HFFc6 (cell line): ENCODE data around the gene ECPAS. TPM values are rescaled to one million over a fixed set of nuclear protein-coding genes. Genes with fewer than 3 reads are reported as not detected.

Experiments used
- DNase-seq: peaks from one replicate; pipeline ENCODE4 v3.0.0-alpha.2; 2018
- H3K27ac Mint-ChIP-seq: 2 replicates; pipeline ENCODE4 v1.8.0; 2020; ENCODE audit warnings: mild to moderate bottlenecking, mixed read lengths
- H3K27me3 Mint-ChIP-seq: 2 replicates; pipeline ENCODE4 v1.8.0; 2021; ENCODE audit warnings: mild to moderate bottlenecking, moderate library complexity, mixed read lengths; ENCODE audit not compliant: insufficient read depth
- H3K36me3 Mint-ChIP-seq: 2 replicates; pipeline ENCODE4 v1.8.0; 2021; ENCODE audit warnings: low read depth, mixed read lengths
- H3K4me1 Mint-ChIP-seq: 2 replicates; pipeline ENCODE4 v1.8.0; 2020; ENCODE audit warnings: low read depth, mixed read lengths
- H3K4me3 Mint-ChIP-seq: 2 replicates; pipeline ENCODE4 v1.8.0; 2020; ENCODE audit warnings: mild to moderate bottlenecking, moderate library complexity, mixed read lengths
- H3K9me3 Mint-ChIP-seq: 2 replicates; pipeline ENCODE4 v1.8.0; 2020; ENCODE audit warnings: mild to moderate bottlenecking, mixed read lengths
- CTCF ChIP-seq: fragments of 200-600 bp; sonication (generic); IDR thresholded peaks from 2 replicates; pipeline ENCODE4 v1.5.0; 2021; ENCODE audit warnings: antibody characterized with exemption, mild to moderate bottlenecking
- total RNA-seq, 6 experiments: library from RNA; stranded (reverse); fragmentation: NEBNext Ultra II Directional; extraction: Animal tissue kit (Norgen Biotek cat#: 25700); gene quantifications; 2 replicates in 1 of 6; 3 replicates in 5 of 6; pipeline ENCODE4 v1.2.3, GENCODE V29; 2021

The ECPAS gene
- total RNA-seq, 6 experiments from 2014 or later, result 69.8 to 87.7 (median 77.6) TPM

GRCh38 chr9:111463048-111463447, 21.1 kb downstream of the ECPAS start:
- Mint-ChIP-seq H3K4me1 (peaks cover 28% of the 10 kb centered on the region), H3K4me3 (no peak overlapping the region), H3K36me3 (peaks cover 37% of the 10 kb centered on the region), H3K9me3 (peaks cover 15% of the 10 kb centered on the region), H3K27ac (no peak overlapping the region), H3K27me3 (no peaks in the 10 kb centered on the region; the same call in 1 of the 2 replicates)
- TF ChIP-seq CTCF, result no peak
- DNase-seq, result no peak

DNA sequence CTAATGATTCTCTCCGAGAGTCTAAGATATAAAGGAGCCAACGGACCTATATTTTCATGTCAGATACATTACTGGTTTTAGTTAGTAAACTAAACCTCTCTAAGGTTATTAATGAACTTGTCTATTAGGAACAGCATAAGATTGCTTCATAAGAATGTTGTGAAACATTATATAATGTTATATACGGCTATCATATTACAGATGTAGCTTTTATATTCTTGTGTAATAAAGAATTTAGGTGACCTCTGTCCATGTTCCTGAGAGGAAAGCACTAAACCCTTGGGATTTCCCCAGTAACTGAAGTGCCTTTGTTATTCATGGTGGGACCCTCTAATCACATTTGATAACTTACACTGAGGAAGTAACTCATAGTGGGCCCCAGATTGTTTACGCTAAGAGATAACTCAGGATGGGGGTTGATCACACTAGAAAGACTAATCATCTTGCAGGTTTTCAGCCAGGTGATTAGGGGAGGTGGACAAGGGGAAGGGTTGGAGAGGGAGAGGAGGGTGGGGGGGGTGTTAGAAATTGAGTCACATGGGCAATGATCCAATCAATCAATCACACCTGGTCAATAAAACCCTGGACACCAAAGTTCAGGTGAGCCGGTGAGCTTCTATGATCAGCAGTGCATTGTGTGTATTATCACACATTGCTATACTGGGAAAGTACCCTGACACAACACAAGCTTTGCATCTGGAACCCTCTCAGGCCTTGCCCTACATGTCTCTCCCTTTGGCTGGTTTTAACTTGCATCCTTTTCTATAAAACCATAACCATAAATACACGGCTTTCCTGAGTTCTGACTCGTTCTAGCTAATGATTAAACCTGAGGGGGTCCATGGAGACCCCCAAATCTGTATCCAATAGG, 25.8 kb downstream of the ECPAS start:
- no peak overlapping the region for H3K27ac Mint-ChIP-seq
- H3K4me1 Mint-ChIP-seq, result peaks cover 31% of the 10 kb centered on the region
- peaks cover 15% of the 10 kb centered on the region for H3K9me3 Mint-ChIP-seq
- H3K36me3 Mint-ChIP-seq, result peaks cover 21% of the 10 kb centered on the region
- DNase-seq, result no peak
- TF ChIP-seq CTCF, result no peak
- no peaks in the 10 kb centered on the region for H3K27me3 Mint-ChIP-seq
- no peak overlapping the region for H3K4me3 Mint-ChIP-seq

- Mint-ChIP-seq H3K27ac (no peak overlapping the region), H3K4me3 (no peak overlapping the region), H3K9me3 (peaks cover 1% of the 10 kb centered on the region; the same call in 1 of the 2 replicates), H3K36me3 (peaks cover 11% of the 10 kb centered on the region), H3K27me3 (no peaks in the 10 kb centered on the region), H3K4me1 (peaks cover 41% of the 10 kb centered on the region)
- DNase-seq, result no peak
- no peak for TF ChIP-seq CTCF
These were observed 27.7 kb downstream of the ECPAS start for GRCh38 chr9:111456529-111456928.

GRCh38 chr9:111455638-111456037, 28.5 kb downstream of the ECPAS start:
- peaks cover 41% of the 10 kb centered on the region for H3K4me1 Mint-ChIP-seq
- TF ChIP-seq CTCF, result no peak
- no peak for DNase-seq
- no peak overlapping the region for H3K4me3 Mint-ChIP-seq
- H3K27me3 Mint-ChIP-seq, result no peaks in the 10 kb centered on the region
- H3K36me3 Mint-ChIP-seq, result 0 out of 2 replicates have a peak, but pooled peaks cover 9% of the 10 kb centered on the region
- no peaks in the 10 kb centered on the region for H3K9me3 Mint-ChIP-seq
- no peak overlapping the region for H3K27ac Mint-ChIP-seq

- Mint-ChIP-seq H3K9me3 (no peaks in the 10 kb centered on the region), H3K27ac (no peak overlapping the region), H3K36me3 (peaks cover 16% of the 10 kb centered on the region), H3K4me3 (no peak overlapping the region), H3K4me1 (peaks cover 50% of the 10 kb centered on the region), H3K27me3 (no peaks in the 10 kb centered on the region)
- TF ChIP-seq CTCF, result no peak
- DNase-seq, result no peak
These were observed 29.4 kb downstream of the ECPAS start for GRCh38 chr9:111454751-111455150.
